ENCODE results near the gene PTGFRN. TPM values are rescaled to one million over a fixed set of nuclear protein-coding genes. Genes with fewer than 3 reads are reported as not detected.

Gene PTGFRN
- total and polyA plus RNA-seq, 9 of the 15 experiments (the other 6 are each of a cell fraction or from before 2014, with no cell fraction given), result 17.3 to 33.1 (median 25.7) TPM

GRCh38 chr1:116910379-116911187 lies 867 bp downstream of the PTGFRN start:
- Histone ChIP-seq H3K36me3 (ENCODE audit: control insufficient read depth, insufficient read depth, low read length) (peaks cover 7% of the 10 kb centered on the region; the same call in 1 of the 3 replicates), H3K9me1 (ENCODE audit: control insufficient read depth, insufficient read depth, low read length) (no peaks in the 10 kb centered on the region), H3K4me1 (replicated peaks in 1 of 2; ENCODE audit: control insufficient read depth in 2 of 2, insufficient read depth in 2 of 2, low read length in 2 of 2) (peaks cover 31 to 42% of the 10 kb centered on the region in 2 experiments), H3K9me3 (replicated peaks; ENCODE audit: control insufficient read depth, insufficient read depth, low read depth, low read length) (no peaks in the 10 kb centered on the region), H3K9ac (ENCODE audit: insufficient read depth in 1 of 2, low read depth in 2 of 2, low read length in 2 of 2) (peak overlapping the region; percentile 82 to 97), H3K4me2 (ENCODE audit: insufficient read depth, low read length) (peak overlapping the region; percentile 83), H3K4me3 (peak overlapping the region; percentile 65), H4K20me1 (replicated peaks; ENCODE audit: control insufficient read depth, insufficient read depth, low read length) (no peaks in the 10 kb centered on the region), H2AFZ (ENCODE audit: low read depth, low read length) (peak overlapping the region; percentile 93), H3K27me3 (ENCODE audit: control insufficient read depth in 2 of 2, insufficient read depth in 2 of 2, low read length in 2 of 2) (no peaks in the 10 kb centered on the region), H3K79me2 (ENCODE audit: control insufficient read depth, insufficient read depth, low read length) (peaks cover 52% of the 10 kb centered on the region), H3K27ac (ENCODE audit: extremely low read depth, low read depth, low read length) (peak overlapping the region; percentile 74)
- intact Hi-C loops (cut with micrococcal nuclease), result loop anchor here (5.0 kb wide), 1 partner anchor 83 kb away; no protein-coding TSS in a partner anchor
- no TSS peak for BruUV-seq (replicated peaks)
- DNase-seq (ENCODE audit: extremely low read depth in 1 of 4, low spot score in 3 of 4) (peak; percentile 58 to 77 (median 72)), ATAC-seq (peak; percentile 45), FAIRE-seq (no peak)
- 2% methylated on average over 60 of the region's 64 CpGs for WGBS (ENCODE audit: insufficient coverage, low coverage, missing lambda C conversion rate)
- CTCF ChIA-PET (ENCODE audit: low intra/inter-chr PET ratio), result no interaction called here
- in situ Hi-C loops (cut with MboI), result no loop called here
- POLR2A ChIA-PET, result interaction anchor here (0.7 to 2.8 kb wide), 7 partner anchors 9 to 86 kb away, joined by 3 to 15 read pairs (median 7); no protein-coding TSS in a partner anchor
- TF ChIP-seq RBM17 (IDR thresholded peaks at IDR 0.05; ENCODE audit: borderline replicate concordance, low read depth, low read length) (no peak), PHB (CRISPR knock-in tag; IDR thresholded peaks at IDR 0.05) (peak; percentile 43; the same call in 1 of the 2 replicates), PREB (CRISPR knock-in tag; IDR thresholded peaks at IDR 0.05) (0 out of 2 replicates have a peak, but pooled peaks have one; percentile 39), ZNF384 (IDR thresholded peaks at IDR 0.05; ENCODE audit: low read depth, low read length) (no peak), ZNF778 (CRISPR knock-in tag; IDR thresholded peaks at IDR 0.05) (no peak), ARNT (IDR thresholded peaks at IDR 0.05) (0 out of 4 replicates have a peak, but pooled peaks of 1 of the 2 experiments have one; percentile 52), GTF3C2 (IDR thresholded peaks at IDR 0.05; ENCODE audit: borderline replicate concordance, extremely low read depth, insufficient read length) (no peak), NONO (IDR thresholded peaks at IDR 0.05; ENCODE audit: low read depth in 2 of 2, low read length in 1 of 2) (peak in 1 of 2 experiments; percentile 45; a peak in 1 of 4 replicates), DACH1 (IDR thresholded peaks at IDR 0.05; ENCODE audit: partially characterized antibody) (no peak), ETS1 (conservative IDR thresholded peaks at IDR 0.05; ENCODE audit: control insufficient read depth, low read depth, low read length) (0 out of 2 replicates have a peak, but pooled peaks have one; percentile 17), GATAD2B (IDR thresholded peaks at IDR 0.05; ENCODE audit: borderline replicate concordance) (0 out of 2 replicates have a peak, but pooled peaks have one; percentile 54)
